ENCODE data around the gene TCF7. TPM values are rescaled to one million over a fixed set of nuclear protein-coding genes. Genes with fewer than 3 reads are reported as not detected.

TCF7 gene
- total and polyA plus RNA-seq, 4 donors = 1.3 to 2.7 (median 2.2) TPM

DNA sequence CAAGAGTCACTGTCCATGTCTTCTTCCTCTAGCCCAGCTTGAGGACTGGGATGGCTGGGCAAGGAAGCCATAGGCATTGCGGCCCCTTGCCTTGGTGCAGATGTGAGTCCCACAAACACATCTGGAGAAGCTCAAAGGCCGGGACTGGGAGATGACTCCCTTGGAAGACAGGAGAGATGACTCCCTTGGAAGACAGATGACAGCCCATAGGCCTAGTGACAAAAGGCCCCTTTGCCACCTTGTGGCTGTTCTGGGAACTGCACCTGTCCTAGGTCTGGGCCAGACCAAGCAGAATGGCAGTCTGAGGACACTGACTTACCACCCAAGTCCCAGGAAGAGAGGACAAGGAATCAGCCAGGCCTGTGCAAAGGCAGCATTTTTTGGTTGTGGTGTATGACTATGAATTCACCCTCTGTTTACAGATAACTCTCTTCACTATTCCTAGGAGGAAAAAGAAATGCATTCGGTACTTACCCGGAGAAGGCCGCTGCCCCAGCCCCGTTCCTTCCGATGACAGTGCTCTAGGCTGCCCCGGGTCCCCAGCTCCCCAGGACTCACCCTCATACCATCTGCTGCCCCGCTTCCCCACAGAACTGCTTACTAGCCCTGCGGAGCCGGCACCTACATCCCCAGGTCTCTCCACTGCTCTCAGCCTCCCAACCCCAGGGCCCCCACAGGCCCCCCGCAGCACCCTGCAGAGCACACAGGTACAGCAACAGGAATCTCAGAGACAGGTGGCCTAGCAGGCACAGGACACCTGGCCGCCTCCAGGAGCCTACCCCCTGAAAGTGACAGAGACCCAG, 31.5 kb downstream of the TCF7 start:
- H3K9ac ChIP-seq (ENCODE audit: low read depth in 1 of 2, low read length in 2 of 2) = no peak overlapping the region
- H3K9me3 ChIP-seq (ENCODE audit: control insufficient read depth in 4 of 4, low read length in 3 of 4) = no peaks in the 10 kb centered on the region
- peak; percentile 88 for DNase-seq (ENCODE audit: low spot score)
- H3K36me3 ChIP-seq (ENCODE audit: control insufficient read depth in 4 of 4, insufficient read depth in 3 of 4, low read depth in 1 of 4, low read length in 3 of 4) = peaks cover 6 to 37% (median 22%) of the 10 kb centered on the region in 4 donors
- TF ChIP-seq CTCF (IDR thresholded peaks at IDR 0.05; ENCODE audit: low read depth, low read length, missing input control) (peak; percentile 96), RAD21 (IDR thresholded peaks at IDR 0.05) (peak; percentile 80 to 90), REST (IDR thresholded peaks at IDR 0.05) (no peak), RXRA (IDR thresholded peaks at IDR 0.05) (no peak), EGR1 (IDR thresholded peaks at IDR 0.05; ENCODE audit: low read depth in 2 of 2) (no peak)
- TF ChIP-seq, protein P1, sequence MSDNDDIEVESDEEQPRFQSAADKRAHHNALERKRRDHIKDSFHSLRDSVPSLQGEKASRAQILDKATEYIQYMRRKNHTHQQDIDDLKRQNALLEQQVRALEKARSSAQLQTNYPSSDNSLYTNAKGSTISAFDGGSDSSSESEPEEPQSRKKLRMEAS (IDR thresholded peaks at IDR 0.05) = no peak
- no peaks in the 10 kb centered on the region for H3K27me3 ChIP-seq (ENCODE audit: control insufficient read depth in 4 of 4, insufficient read depth in 4 of 4, low read length in 3 of 4)
- no peak overlapping the region for H3K4me3 ChIP-seq (ENCODE audit: low read depth in 1 of 3, low read length in 3 of 3)
- no peak overlapping the region for H3K27ac ChIP-seq (ENCODE audit: low read depth in 1 of 2, low read length in 2 of 2)
- 91% methylated on average over 13 of the region's 13 CpGs for WGBS
- peaks cover 4 to 11% (median 8%) of the 10 kb centered on the region in 4 donors for H3K4me1 ChIP-seq (ENCODE audit: control insufficient read depth in 4 of 4, insufficient read depth in 4 of 4, low read length in 3 of 4)

GRCh38 chr5:134146651-134147518, 32.4 kb downstream of the TCF7 start:
- no peak overlapping the region for H3K4me3 ChIP-seq (ENCODE audit: low read depth in 1 of 3, low read length in 3 of 3)
- no peaks in the 10 kb centered on the region for H3K27me3 ChIP-seq (ENCODE audit: control insufficient read depth in 4 of 4, insufficient read depth in 4 of 4, low read length in 3 of 4)
- no peak overlapping the region for H3K27ac ChIP-seq (ENCODE audit: low read depth in 1 of 2, low read length in 2 of 2)
- peaks cover 7 to 44% (median 24%) of the 10 kb centered on the region in 4 donors for H3K36me3 ChIP-seq (ENCODE audit: control insufficient read depth in 4 of 4, insufficient read depth in 3 of 4, low read depth in 1 of 4, low read length in 3 of 4)
- H3K9me3 ChIP-seq (ENCODE audit: control insufficient read depth in 4 of 4, low read length in 3 of 4) = no peaks in the 10 kb centered on the region
- WGBS = 92% methylated on average over 4 of the region's 4 CpGs
- peaks cover 4 to 11% (median 7%) of the 10 kb centered on the region in 4 donors for H3K4me1 ChIP-seq (ENCODE audit: control insufficient read depth in 4 of 4, insufficient read depth in 4 of 4, low read length in 3 of 4)
- DNase-seq (ENCODE audit: low spot score) = peak; percentile 21
- H3K9ac ChIP-seq (ENCODE audit: low read depth in 1 of 2, low read length in 2 of 2) = no peak overlapping the region
- TF ChIP-seq YY1 (IDR thresholded peaks at IDR 0.05) (no peak), HNF4G (IDR thresholded peaks at IDR 0.05) (no peak), SP1 (IDR thresholded peaks at IDR 0.05) (no peak), RAD21 (IDR thresholded peaks at IDR 0.05) (no peak), ATF3 (IDR thresholded peaks at IDR 0.05) (no peak), JUND (IDR thresholded peaks at IDR 0.05) (no peak), ZBTB33 (IDR thresholded peaks at IDR 0.05) (no peak), EGR1 (IDR thresholded peaks at IDR 0.05; ENCODE audit: low read depth in 2 of 2) (no peak), FOXA2 (IDR thresholded peaks at IDR 0.05) (no peak), FOXA1 (IDR thresholded peaks at IDR 0.05) (no peak)

All from liver (tissue), 9 donors.